Activated CD4-positive, alpha-beta memory T cell treated with anti-CD3 and anti-CD28 coated beads for 36 hours (primary cell): ENCODE measurements around the gene PNPLA2. TPM values are rescaled to one million over a fixed set of nuclear protein-coding genes. Genes with fewer than 3 reads are reported as not detected.

Experiments used
- CTCF ChIA-PET: fragments of 350-600 bp; sonication (Branson Sonifier 250); formaldehyde crosslinking; loops from one replicate; lab custom pipeline; 2021; ENCODE audit warnings: antibody characterized with exemption, inconsistent platforms; lab: Charles Lee
- POLR2A ChIA-PET: fragments of 350-600 bp; sonication (Branson Sonifier 250); formaldehyde crosslinking; loops from one replicate; lab custom pipeline; 2021; ENCODE audit warnings: antibody characterized with exemption; lab: Charles Lee
- DNase-seq: peaks from one replicate; pipeline ENCODE4 v3.0.0-alpha.2; 2020
- H3K27ac Mint-ChIP-seq: one replicate; pipeline ENCODE4 v1.8.0; 2021; ENCODE audit warnings: mixed read lengths
- H3K27me3 Mint-ChIP-seq: one replicate; pipeline ENCODE4 v1.8.0; 2021; ENCODE audit warnings: mixed read lengths
- H3K36me3 Mint-ChIP-seq: one replicate; pipeline ENCODE4 v1.8.0; 2021; ENCODE audit warnings: mixed read lengths
- H3K4me1 Mint-ChIP-seq: one replicate; pipeline ENCODE4 v1.8.0; 2021; ENCODE audit warnings: low read depth, mixed read lengths
- H3K4me3 Mint-ChIP-seq: one replicate; pipeline ENCODE4 v1.8.0; 2021; ENCODE audit warnings: mild to moderate bottlenecking, mixed read lengths
- H3K9me3 Mint-ChIP-seq: one replicate; pipeline ENCODE4 v1.8.0; 2021; ENCODE audit warnings: mixed read lengths
- intact Hi-C: fragments of 100-400 bp; cut with micrococcal nuclease; formaldehyde crosslinking; loops from one replicate; pipeline ENCODE4 v1.15.1; 2023
- total RNA-seq, 2 experiments: library from RNA; stranded (reverse); gene quantifications; one replicate each; pipeline ENCODE4 v1.2.3, GENCODE V29; 2021

The PNPLA2 gene
- total RNA-seq, 2 experiments from 2014 or later = 33.2 to 35.0 TPM

DNA sequence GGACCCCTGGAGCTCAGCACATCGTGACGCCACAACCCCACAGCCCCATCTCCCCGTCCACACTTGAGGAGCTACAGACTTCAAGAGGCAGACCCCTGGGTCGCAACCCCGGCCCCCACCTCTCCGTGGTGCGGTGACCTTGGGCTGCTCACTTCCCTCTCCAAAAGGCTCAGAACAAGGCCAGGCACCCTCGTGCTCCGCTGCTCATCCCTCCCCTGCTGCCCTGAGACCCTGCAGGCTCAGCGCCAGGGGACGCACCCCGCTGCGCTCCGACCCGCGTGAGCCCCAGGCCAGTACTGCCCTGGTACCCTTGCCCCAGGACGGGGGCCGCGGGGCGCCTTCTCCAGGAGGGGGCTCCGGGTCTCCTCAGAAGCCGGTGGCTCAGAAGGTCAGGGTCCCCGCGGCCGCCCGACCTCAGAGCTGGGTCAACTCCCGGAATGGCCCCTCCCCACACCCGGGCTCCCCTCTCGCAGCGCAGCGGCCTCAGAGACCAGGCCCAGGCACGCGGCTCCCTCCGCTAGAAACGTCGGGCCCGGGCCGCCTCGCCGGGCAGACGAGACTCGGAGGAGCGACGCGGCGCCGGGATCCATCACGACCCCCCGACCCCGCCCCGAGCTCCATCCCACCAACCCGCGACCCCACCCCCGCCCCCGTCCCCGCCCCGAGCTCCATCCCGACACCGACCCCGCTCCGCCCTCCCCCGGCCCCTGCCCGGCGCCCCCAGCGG lies 42.0 kb upstream of the PNPLA2 start:
- peak overlapping the region; percentile 70 for H3K27ac Mint-ChIP-seq

DNA sequence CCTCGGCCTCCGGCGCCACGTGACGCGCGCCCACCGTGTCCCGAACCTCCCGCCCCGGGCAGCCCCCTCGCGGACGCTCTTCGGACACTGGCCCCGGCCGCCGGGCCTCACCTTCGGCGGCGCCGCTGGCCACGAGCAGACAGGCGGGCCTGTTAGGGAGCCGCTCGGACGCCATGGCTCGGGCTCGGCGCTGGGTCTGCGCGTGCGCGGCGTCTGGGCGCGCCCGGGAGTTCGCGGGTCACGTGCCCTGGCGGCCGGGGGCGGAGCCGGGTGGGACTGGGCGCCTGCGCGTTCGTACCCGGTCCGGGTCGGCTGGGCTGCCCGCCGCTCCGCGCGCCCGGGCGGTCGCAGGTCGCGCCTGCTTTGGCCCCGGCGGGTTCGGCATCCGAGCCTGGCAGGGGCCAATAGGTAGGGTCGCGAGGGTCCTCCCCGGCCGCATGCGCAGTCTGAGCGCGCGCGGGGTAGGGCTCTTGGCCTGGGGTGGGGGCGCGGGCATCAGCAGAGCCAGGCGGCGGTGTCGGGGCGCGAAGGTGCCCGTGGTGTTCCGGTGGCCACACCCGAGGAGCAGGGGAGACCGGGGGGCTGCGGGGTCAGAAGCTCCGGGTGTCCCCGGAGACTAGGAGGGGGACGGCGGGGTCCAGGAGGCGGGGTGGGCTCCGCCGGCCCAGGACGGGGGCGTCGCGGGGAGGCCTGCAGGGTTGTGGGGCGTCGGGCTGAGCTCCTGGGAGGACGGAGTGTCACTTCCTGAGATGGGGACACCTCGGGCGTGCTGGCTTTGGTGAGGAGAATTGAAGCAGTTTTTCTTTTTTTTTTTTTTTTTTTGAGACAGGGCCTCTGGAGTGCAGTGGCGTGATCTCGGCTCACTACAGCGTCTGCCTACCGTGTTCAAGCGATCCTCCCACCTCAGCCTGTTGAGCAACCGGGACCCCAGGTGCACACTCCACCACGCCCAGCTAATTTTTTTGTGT lies 41.1 kb upstream of the PNPLA2 start, which contains the start of gene GATD1:
GATD1 (minus strand) TSS at position 200 of the 968 bp plus-strand sequence; CDS start at position 175, 25 bp downstream.
- peaks cover 2% of the 10 kb centered on the region for H3K36me3 Mint-ChIP-seq
- CTCF ChIA-PET = interaction anchor here (0.9 to 2.2 kb wide), 3 partner anchors 19 to 56 kb away, joined by 4 to 5 read pairs (median 4); no protein-coding TSS in a partner anchor

More for the DNA sequence above, 42.0 kb upstream of the PNPLA2 start:
- H3K4me3 Mint-ChIP-seq = peak overlapping the region; percentile 85
- H3K36me3 Mint-ChIP-seq = peaks cover 2% of the 10 kb centered on the region
- H3K9me3 Mint-ChIP-seq = no peaks in the 10 kb centered on the region
- CTCF ChIA-PET = interaction anchor here (0.9 to 2.2 kb wide), 3 partner anchors 11 to 55 kb away, joined by 4 to 5 read pairs (median 4); no protein-coding TSS in a partner anchor
- POLR2A ChIA-PET = interaction anchor here (0.7 to 2.1 kb wide), 7 partner anchors 14 to 86 kb away, joined by 3 to 9 read pairs (median 3); partner anchors contain the start of genes CEND1, RPLP2, TALDO1 and TSPAN4
- intact Hi-C loops = loop anchor here (2.0 kb wide), 1 partner anchor 20 kb away; no protein-coding TSS in a partner anchor
- H3K27me3 Mint-ChIP-seq = no peaks in the 10 kb centered on the region
- peaks cover 21% of the 10 kb centered on the region for H3K4me1 Mint-ChIP-seq
- peak; percentile 29 for DNase-seq

DNA sequence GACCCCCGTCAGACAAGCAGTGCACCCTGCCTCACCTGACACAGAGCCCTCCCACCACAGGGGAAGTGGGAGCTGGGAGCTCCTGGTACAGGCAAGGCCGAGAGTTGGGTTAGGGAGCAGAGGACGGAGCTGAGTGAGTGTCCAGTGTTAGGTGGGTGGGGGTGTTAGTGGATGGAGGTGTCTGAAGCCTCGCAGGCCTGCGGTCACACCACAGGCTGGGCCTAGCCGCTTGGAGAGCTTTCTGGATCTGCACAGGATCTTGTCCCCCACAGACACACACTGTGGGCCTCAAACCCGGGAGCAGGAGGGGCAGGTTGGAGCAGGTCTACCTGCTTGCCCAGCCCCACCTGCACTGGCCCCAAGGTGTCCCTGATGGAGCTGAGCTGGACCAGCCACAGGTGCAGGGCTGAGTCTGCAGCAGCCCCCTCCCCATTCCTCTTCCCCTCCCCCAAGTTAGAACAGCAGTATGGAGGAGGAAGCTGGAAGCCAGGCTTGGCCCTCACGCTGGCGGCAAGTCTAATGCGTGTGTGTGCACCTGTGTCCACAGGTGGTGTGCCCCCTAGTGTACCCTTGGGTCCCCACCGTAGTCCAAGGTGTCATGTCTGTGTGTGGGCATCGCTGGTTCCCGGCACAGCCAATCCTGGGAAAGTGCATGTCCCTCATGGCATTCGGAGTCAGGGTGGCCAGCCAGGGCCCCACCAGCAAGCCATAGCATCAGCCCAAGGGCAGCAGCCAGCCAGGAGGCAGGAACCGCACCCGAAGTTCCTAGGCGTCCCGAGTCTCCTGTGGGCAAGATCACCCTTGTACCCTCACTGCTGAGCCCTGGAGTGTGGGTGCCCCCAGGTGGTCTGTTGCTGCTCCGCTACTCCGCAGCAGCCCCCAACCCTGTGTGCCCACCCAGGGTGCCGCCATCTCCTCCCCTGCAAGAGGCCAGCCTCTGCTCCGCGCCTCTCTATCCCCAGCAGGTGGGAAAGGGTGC lies 39.4 kb upstream of the PNPLA2 start:
- H3K4me1 Mint-ChIP-seq = peaks cover 20% of the 10 kb centered on the region
- DNase-seq = no peak
- CTCF ChIA-PET = no interaction called here
- POLR2A ChIA-PET = no interaction called here
- H3K27ac Mint-ChIP-seq = no peak overlapping the region
- peak overlapping the region; percentile 9 for H3K4me3 Mint-ChIP-seq
- H3K27me3 Mint-ChIP-seq = no peaks in the 10 kb centered on the region
- intact Hi-C loops = no loop called here
- H3K9me3 Mint-ChIP-seq = no peaks in the 10 kb centered on the region
- H3K36me3 Mint-ChIP-seq = peaks cover 5% of the 10 kb centered on the region

More for the DNA sequence above, 41.1 kb upstream of the PNPLA2 start, which contains the start of gene GATD1:
- POLR2A ChIA-PET = interaction anchor here (0.8 to 2.1 kb wide), 5 partner anchors 12 to 65 kb away, joined by 3 to 9 read pairs (median 4); partner anchors contain the start of genes CEND1, RPLP2 and TSPAN4
- peak; percentile 95 for DNase-seq
- intact Hi-C loops = loop anchor here (2.0 kb wide), 1 partner anchor 19 kb away; no protein-coding TSS in a partner anchor
- Mint-ChIP-seq H3K4me3 (peak within 1 kb of the TSS; percentile 85), H3K9me3 (no peaks in the 10 kb centered on the region), H3K27me3 (no peaks in the 10 kb centered on the region), H3K27ac (peak within 1 kb of the TSS; percentile 70), H3K4me1 (peaks cover 21% of the 10 kb centered on the region)

DNA sequence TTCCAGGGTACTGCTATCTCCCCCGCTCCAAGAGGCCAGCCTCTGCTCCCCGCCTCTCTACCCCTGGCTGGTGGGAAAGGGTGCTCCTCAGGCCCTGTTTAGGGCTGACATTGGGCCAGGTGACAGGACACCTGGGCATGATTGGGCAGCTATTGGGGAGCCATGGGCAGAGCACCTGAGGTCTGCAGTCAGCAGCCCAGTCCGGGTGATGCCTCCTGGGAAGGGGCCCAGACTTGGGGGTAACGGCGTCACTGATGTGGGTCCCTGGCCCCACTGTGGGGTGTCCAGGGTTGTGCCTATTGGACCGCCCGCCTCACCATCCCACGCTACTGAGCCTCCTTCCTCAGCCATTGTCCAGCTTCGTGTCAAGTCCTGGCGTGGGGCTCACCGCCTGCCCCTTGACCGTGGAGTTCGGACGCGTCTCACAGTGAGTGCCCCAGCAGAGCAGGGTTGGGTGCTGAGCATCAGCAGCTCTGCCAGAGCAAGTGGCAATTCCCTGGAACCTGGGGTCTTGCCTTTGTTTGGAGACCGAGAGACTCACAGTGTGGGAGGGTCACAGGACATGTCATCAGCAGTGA lies 38.7 kb upstream of the PNPLA2 start:
- H3K4me3 Mint-ChIP-seq = no peak overlapping the region
- intact Hi-C loops = no loop called here

DNA sequence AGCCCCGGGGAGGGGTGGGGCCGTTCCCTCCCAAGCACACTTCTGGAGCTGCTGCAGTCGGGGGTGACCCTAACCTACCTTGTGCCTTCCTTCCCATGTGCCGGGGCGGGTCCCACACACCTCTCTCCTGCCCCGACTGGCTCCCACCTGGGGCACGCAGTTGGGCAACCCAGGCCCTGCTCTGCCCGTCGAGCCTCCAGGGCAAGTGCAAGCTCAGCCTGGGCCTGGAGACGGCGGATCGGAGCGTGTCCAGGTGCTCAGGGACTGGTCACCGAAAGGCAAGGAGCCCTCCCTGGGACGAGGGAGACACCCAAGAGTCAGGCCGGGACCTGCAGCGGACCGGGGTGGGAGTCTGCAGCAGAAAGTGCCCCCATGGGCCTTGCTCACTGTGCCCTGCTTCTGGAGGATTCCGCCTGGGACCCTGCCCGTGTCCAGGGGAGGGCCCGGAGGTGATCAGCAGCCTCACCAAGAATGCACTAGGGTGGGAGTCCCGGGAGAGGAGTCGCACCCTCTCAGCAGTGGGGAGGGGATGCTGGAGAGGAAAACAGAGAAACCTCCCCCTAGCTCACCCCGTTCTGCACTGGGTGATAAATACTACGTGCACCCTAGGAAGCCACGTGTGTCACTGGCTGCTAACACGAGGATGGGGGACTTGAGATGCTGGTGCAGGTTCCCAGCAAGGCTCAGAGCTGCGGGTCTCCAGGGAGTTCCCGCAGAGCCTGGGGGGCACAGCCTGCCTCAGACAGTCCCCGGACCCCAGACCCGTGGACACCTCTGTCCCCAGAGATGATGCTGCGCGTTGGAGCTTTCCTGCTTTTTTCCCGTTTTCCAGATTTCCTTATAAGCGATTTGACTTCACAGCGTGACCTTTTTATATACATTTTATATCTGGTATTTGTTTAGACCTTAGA lies 36.2 kb upstream of the PNPLA2 start:
- no peak overlapping the region for H3K27ac Mint-ChIP-seq
- H3K9me3 Mint-ChIP-seq = no peaks in the 10 kb centered on the region
- DNase-seq = no peak
- CTCF ChIA-PET = no interaction called here
- H3K4me1 Mint-ChIP-seq = peaks cover 10% of the 10 kb centered on the region
- POLR2A ChIA-PET = no interaction called here
- no peaks in the 10 kb centered on the region for H3K27me3 Mint-ChIP-seq
- intact Hi-C loops = no loop called here
- no peak overlapping the region for H3K4me3 Mint-ChIP-seq
- H3K36me3 Mint-ChIP-seq = peaks cover 5% of the 10 kb centered on the region

More for the DNA sequence above, 38.7 kb upstream of the PNPLA2 start:
- H3K27ac Mint-ChIP-seq = no peak overlapping the region
- H3K36me3 Mint-ChIP-seq = peaks cover 5% of the 10 kb centered on the region
- H3K4me1 Mint-ChIP-seq = peaks cover 19% of the 10 kb centered on the region
- no peaks in the 10 kb centered on the region for H3K9me3 Mint-ChIP-seq
- POLR2A ChIA-PET = no interaction called here
- DNase-seq = no peak
- CTCF ChIA-PET = no interaction called here
- H3K27me3 Mint-ChIP-seq = no peaks in the 10 kb centered on the region

DNA sequence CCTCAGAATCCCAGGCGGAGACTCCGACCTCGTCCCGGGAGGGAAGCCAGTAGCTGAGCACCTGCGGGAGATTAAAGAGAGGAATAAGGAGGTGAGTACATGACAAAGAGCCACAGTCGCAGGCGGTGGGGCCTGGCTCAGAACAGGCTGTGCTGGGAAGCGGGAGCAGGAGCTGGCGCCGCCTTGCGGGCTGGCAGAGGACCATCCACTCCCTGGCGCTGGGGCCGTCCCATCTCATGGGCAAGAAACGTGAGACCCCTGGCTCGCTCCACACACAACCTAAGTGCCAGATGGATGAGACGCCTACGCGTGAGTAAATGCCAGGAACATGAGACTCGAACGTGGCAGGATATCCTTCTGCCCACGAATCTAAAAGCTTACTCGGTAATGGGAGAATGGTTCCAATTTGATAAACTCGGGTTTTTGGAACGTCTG lies 35.1 kb upstream of the PNPLA2 start:
- no peak overlapping the region for H3K4me3 Mint-ChIP-seq
- ChIA-PET CTCF (no interaction called here), POLR2A (no interaction called here)
- peaks cover 5% of the 10 kb centered on the region for H3K36me3 Mint-ChIP-seq
- H3K4me1 Mint-ChIP-seq = peaks cover 10% of the 10 kb centered on the region
- no peaks in the 10 kb centered on the region for H3K27me3 Mint-ChIP-seq
- no peak overlapping the region for H3K27ac Mint-ChIP-seq
- intact Hi-C loops = no loop called here
- no peaks in the 10 kb centered on the region for H3K9me3 Mint-ChIP-seq
- DNase-seq = no peak

DNA sequence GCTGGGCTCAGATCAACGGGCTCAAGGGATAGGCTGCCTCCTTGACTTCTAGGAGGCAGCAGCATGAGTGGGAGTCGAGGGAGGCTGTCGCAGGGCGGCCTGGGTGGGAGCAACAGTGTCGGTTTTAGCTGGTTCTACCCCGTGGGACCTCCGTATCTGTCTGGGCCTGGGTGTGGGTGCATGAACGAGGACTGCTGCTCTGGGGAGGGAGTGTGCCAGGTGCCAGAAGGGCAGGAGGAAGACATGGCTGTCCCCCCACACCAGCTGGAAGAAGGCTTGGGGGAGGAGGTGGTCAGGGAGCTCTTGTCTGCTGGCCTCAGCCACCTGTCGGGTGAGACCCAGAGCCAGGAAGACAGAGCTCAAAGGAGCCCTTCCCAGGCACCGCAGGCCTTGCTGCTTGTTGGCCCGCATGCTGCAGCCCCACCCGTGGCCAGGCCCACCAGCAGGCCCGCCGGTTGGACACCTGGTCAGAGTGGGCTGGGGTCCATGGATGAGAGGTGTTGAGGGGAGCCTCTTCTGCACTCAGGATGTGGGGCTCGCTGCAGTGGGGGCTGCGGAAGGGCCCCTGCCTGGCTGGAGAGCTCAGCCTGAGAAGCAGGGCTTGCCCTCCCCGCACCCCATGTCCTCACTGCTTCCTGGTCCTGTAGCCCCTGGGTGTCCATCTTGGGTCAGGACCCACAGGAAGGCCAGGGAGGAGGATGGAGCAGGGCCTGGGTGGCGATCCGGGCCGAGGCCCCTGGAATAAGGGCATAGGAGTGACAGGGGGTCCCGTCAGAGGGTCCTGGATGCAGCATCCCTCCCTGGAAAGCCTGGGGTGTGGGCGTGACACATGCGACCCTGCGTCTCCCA lies 32.3 kb upstream of the PNPLA2 start:
- H3K36me3 Mint-ChIP-seq = peaks cover 9% of the 10 kb centered on the region
- ChIA-PET POLR2A (no interaction called here), CTCF (no interaction called here)
- no peak for DNase-seq
- no peaks in the 10 kb centered on the region for H3K9me3 Mint-ChIP-seq
- intact Hi-C loops = no loop called here
- no peak overlapping the region for H3K4me3 Mint-ChIP-seq
- H3K27me3 Mint-ChIP-seq = no peaks in the 10 kb centered on the region
- no peak overlapping the region for H3K27ac Mint-ChIP-seq
- no peaks in the 10 kb centered on the region for H3K4me1 Mint-ChIP-seq

DNA sequence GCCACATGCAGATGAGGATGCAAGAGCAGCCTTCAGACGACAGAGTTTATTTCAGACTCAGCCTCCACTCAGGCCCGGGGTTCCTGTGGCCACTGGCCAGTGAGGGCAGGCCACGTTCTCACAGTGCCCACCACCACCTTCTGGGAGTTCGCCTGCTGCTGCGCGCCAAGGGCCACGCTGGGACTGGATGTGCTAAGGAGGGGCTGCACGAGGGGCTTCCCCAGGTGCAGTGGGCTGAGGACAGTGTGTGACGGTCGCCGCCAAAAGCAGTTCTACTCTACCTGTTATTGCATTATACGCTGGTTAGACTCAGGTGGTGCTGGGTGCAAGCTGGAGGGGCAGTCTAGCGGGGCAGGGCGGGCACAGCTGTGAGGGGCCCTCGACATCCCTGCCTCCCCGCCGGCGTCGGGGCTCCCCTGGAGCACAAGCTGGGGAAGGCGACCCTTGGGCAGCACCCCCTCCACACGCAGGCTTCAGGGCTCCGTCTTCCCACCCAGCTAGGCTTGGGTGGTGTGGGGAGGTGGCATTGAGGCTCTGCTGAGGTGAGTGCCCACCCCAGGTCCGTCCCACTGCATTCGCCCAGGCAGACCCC lies 31.5 kb upstream of the PNPLA2 start:
- ChIA-PET POLR2A (no interaction called here), CTCF (no interaction called here)
- DNase-seq = no peak
- Mint-ChIP-seq H3K4me3 (no peak overlapping the region), H3K27ac (no peak overlapping the region), H3K4me1 (no peaks in the 10 kb centered on the region), H3K36me3 (peaks cover 11% of the 10 kb centered on the region), H3K27me3 (no peaks in the 10 kb centered on the region), H3K9me3 (no peaks in the 10 kb centered on the region)
- intact Hi-C loops = no loop called here

DNA sequence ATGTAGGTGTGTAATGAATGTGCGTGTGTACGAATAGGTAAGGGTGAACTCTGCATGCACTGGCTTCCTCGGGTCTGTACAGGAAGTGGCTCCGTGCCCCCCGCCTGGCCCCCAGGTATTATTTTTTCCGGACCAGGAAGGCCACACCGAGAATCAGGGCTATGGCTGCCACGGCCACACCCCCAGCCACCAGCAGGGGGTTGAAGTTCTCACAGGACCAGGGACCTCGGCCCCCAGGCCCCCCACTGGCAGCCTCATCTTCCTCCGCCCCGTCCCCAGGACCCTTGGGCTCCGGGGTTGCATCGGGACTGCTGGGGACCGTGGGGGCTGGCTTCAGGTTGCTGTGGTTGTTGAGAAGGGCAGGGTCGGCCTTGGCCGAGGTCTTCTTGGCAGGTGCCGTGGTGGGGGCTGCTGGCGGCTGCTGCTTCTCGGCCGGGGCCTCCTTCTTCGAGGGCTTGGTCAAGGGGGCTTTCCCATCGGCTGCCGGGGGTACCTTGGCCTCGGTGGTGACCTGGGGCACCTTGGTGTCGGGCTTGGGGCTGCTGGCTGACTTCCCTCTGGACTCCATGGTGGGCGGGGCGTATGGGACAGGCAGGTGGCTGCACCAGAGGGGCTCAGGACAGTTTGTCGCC lies 30.6 kb upstream of the PNPLA2 start:
- POLR2A ChIA-PET = no interaction called here
- Mint-ChIP-seq H3K27ac (no peak overlapping the region), H3K4me3 (no peak overlapping the region), H3K4me1 (no peaks in the 10 kb centered on the region), H3K9me3 (no peaks in the 10 kb centered on the region), H3K27me3 (no peaks in the 10 kb centered on the region), H3K36me3 (peaks cover 12% of the 10 kb centered on the region)
- DNase-seq = no peak
- intact Hi-C loops = no loop called here
- CTCF ChIA-PET = no interaction called here
